ENCODE results near the gene ACOT13. TPM values are rescaled to one million over a fixed set of nuclear protein-coding genes. Genes with fewer than 3 reads are reported as not detected.

Gene ACOT13
- total RNA-seq, 1 experiment from 2014 or later = 33.5 TPM

GRCh38 chr6:24696097-24696496 lies 29.2 kb downstream of the ACOT13 start:
- H3K9me3 ChIP-seq (ENCODE audit: control insufficient read depth in 1 of 2, insufficient read depth in 1 of 2, low read depth in 1 of 2, low read length in 2 of 2) = no peaks in the 10 kb centered on the region
- DNase-seq (ENCODE audit: low read depth, low spot score) (no peak), ATAC-seq (no peak)
- no peaks in the 10 kb centered on the region for H4K20me1 ChIP-seq (ENCODE audit: insufficient read depth)
- no peak overlapping the region for H2AFZ ChIP-seq (ENCODE audit: low read depth, low read length, poor library complexity, severe bottlenecking)
- POLR2A ChIA-PET = no interaction called here
- no peaks in the 10 kb centered on the region for H3K79me2 ChIP-seq (ENCODE audit: insufficient read depth, low read length)
- H3K27me3 ChIP-seq (ENCODE audit: insufficient read depth, low read length) = no peaks in the 10 kb centered on the region
- no peaks in the 10 kb centered on the region for H3K9me2 ChIP-seq (ENCODE audit: insufficient read depth)
- H3K27ac ChIP-seq (ENCODE audit: low read depth, low read length) = no peak overlapping the region
- no peak overlapping the region for H3K4me2 ChIP-seq (ENCODE audit: low read length)
- no TSS peak for BruUV-seq (replicated peaks)
- no peak overlapping the region for H3K9ac ChIP-seq (ENCODE audit: low read length)
- no peaks in the 10 kb centered on the region for H3K4me1 ChIP-seq (ENCODE audit: control insufficient read depth in 1 of 2, insufficient read depth in 2 of 2, low read length in 2 of 2)
- intact Hi-C loops (cut with micrococcal nuclease) = no loop called here
- no peak overlapping the region for H3K4me3 ChIP-seq (replicated peaks in 1 of 2; ENCODE audit: low read depth in 1 of 2, low read length in 2 of 2)
- TF ChIP-seq REST (IDR thresholded peaks at IDR 0.05; ENCODE audit: low read depth) (no peak), CEBPB (IDR thresholded peaks at IDR 0.05; ENCODE audit: low read depth) (no peak), RAD21 (IDR thresholded peaks at IDR 0.05; ENCODE audit: low read depth) (no peak), EZH2phosphoT487 (IDR thresholded peaks at IDR 0.05; ENCODE audit: borderline replicate concordance) (no peak), TCF7L2 (IDR thresholded peaks at IDR 0.05; ENCODE audit: borderline replicate concordance, extremely low read depth, insufficient read depth, insufficient read length) (no peak), POLR2AphosphoS5 (IDR thresholded peaks at IDR 0.05; ENCODE audit: low read depth, low read length) (no peak), ATF3 (IDR thresholded peaks at IDR 0.05) (no peak), JUND (IDR thresholded peaks at IDR 0.05) (no peak), ZFX (IDR thresholded peaks at IDR 0.05) (no peak), SRF (IDR thresholded peaks at IDR 0.05; ENCODE audit: low read depth) (no peak), MAX (IDR thresholded peaks at IDR 0.05) (no peak), CTCF (IDR thresholded peaks at IDR 0.05 in 2 of 3, conservative IDR thresholded peaks at IDR 0.05 in 1 of 3; ENCODE audit: borderline replicate concordance in 1 of 3, insufficient read depth in 1 of 3, low read depth in 2 of 3, low read length in 2 of 3) (no peak), SP1 (IDR thresholded peaks at IDR 0.05; ENCODE audit: low read depth) (no peak)
- H3K36me3 ChIP-seq (ENCODE audit: control insufficient read depth in 1 of 2, insufficient read depth in 2 of 2, low read length in 2 of 2) = no peaks in the 10 kb centered on the region; a peak in 1 of 4 replicates
- CTCF ChIA-PET = no interaction called here
- RAD21 ChIA-PET (ENCODE audit: low non-redundant PET in 1 of 2, low total read pairs in 2 of 2, uncharacterized antibody in 2 of 2, unreplicated experiment in 2 of 2) = interaction anchor here in 1 of 2 experiments (1.3 kb wide), 1 partner anchor 115 kb away, joined by 3 read pairs; no protein-coding TSS in a partner anchor
